Tibial artery (tissue), 4 donors: Measurements from ENCODE around the gene GCN1.

Source experiments
- DNase-seq, 2 donors: peaks; one replicate each; pipeline ENCODE4 v3.0.0-alpha.2; 2019
- H3K27ac ChIP-seq, 2 donors: fragments of 200-600 bp; sonication (generic) in 1 of 2; 1 replicate in 1 of 2; 2 replicates in 1 of 2; pipeline ENCODE4 v1.5.1; 2018 to 2019; ENCODE audit warnings: mild to moderate bottlenecking in 1 of 2
- H3K27me3 ChIP-seq, 2 donors: fragments of 200-600 bp; sonication (generic) in 1 of 2; one replicate each; pipeline versions ENCODE4 v1.5.1 to v1.6.0; 2016 to 2019
- H3K36me3 ChIP-seq, 3 donors: fragments of 200-600 bp; sonication (generic) in 2 of 3; one replicate each; pipeline ENCODE4 v1.5.1; 2016 to 2019; ENCODE audit warnings: mild to moderate bottlenecking in 2 of 3
- H3K4me1 ChIP-seq, 4 donors: fragments of 200-600 bp; sonication (generic) in 2 of 4; 1 replicate in 3 of 4; 2 replicates in 1 of 4; pipeline ENCODE4 v1.5.1; 2016 to 2019
- H3K4me3 ChIP-seq, 2 donors: fragments of 200-600 bp; sonication (generic) in 1 of 2; 1 replicate in 1 of 2; 2 replicates in 1 of 2; pipeline ENCODE4 v1.5.1; 2018 to 2019; ENCODE audit warnings: mild to moderate bottlenecking in 2 of 2
- H3K9me3 ChIP-seq, 3 donors: fragments of 200-600 bp; sonication (generic) in 1 of 3; one replicate each; pipeline ENCODE4 v1.5.1; 2016 to 2019
- CTCF ChIP-seq, 2 experiments: fragments of 200-600 bp in 1 of 2; fragments of 450-650 bp in 1 of 2; IDR thresholded peaks; one replicate each; pipeline ENCODE4 v1.5.1; 2017 to 2019; ENCODE audit warnings: antibody characterized with exemption in 2 of 2, mild to moderate bottlenecking in 1 of 2, moderate library complexity in 1 of 2
- intact Hi-C: fragments of 100-400 bp; cut with DNase I; formaldehyde crosslinking; loops from one replicate; pipeline ENCODE4 v1.15.0; 2023; ENCODE audit warnings: low total_unique reads

The GCN1 gene

DNA sequence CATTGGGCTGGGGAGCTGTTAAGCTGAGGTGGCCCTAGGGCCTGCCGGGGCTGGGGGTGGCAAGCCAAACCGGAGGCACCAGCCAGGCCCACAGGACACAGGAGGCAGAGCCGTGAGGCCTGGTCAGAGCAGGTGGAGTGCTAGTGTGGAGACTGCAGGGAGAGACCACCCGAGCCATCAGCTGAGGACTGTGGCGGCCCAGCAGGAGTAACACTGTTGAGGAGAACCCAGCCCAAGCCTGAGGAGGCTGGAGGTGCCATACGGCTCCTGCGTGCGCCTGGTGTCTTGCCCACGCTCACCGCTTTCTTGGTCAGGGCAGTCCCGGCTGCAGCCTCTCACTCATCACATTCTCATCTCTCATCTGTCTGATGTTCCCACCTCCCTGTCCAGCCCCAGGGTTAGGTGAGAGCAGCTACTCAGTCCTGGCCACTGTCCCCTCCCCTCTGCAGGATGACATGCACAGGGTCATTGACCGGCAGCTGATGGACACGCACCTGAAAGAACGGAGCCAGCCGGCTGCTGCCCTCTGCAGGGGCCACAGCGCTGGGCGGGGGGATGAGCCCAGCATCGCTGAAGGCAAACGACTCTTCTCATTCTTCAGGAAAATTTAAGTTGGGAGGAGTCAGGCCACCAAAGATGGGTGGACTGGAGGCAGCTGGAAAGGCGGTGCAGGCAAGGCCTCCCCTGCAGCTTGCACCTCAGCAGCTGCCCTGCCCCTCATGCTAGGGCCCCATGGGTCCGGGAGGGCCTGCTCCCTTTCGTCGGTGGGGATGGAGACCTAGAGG lies 101.8 kb downstream of the GCN1 start:
- Histone ChIP-seq H3K4me1 (no peaks in the 10 kb centered on the region), H3K27ac (no peak overlapping the region), H3K27me3 (no peaks in the 10 kb centered on the region), H3K36me3 (peaks cover 27 to 59% (median 36%) of the 10 kb centered on the region in 3 donors), H3K4me3 (no peak overlapping the region), H3K9me3 (no peaks in the 10 kb centered on the region)
- no peak for TF ChIP-seq CTCF (IDR thresholded peaks at IDR 0.05)
- no peak for DNase-seq
- intact Hi-C loops = no loop called here

DNA sequence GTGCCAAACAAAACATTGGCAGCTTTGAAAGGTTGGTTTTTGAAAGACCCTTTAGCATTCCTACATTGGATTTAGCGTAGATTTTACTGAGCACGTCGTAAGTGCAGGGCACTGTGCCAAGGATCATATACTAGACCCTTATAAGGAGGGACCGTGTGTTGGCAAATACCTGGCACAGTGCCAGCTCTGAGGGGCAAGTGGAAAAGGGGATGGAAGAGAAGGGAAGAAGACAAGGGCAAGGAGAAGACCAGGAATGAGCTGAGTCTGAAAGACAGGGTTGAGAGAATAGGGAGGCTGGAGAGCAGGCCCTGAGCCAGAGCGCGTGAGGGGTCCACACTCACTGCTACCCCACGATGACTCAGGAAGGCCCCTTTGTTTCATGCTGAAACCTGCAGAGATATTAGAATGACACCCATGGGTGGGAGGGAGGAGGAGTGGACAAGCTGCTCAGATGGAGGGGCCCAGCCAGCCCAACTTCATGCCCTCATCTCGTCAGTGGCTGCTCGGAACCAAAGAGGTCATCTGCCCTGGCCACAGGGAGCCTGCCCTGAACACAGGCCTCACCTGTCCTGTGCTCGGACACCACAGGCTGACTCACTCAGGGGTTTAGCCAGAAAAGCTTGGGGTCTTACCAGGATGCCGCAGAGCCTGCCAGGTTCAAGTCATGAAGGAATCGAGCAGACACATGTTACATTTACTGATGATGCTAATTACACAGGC lies 103.0 kb downstream of the GCN1 start:
- intact Hi-C loops = no loop called here

DNA sequence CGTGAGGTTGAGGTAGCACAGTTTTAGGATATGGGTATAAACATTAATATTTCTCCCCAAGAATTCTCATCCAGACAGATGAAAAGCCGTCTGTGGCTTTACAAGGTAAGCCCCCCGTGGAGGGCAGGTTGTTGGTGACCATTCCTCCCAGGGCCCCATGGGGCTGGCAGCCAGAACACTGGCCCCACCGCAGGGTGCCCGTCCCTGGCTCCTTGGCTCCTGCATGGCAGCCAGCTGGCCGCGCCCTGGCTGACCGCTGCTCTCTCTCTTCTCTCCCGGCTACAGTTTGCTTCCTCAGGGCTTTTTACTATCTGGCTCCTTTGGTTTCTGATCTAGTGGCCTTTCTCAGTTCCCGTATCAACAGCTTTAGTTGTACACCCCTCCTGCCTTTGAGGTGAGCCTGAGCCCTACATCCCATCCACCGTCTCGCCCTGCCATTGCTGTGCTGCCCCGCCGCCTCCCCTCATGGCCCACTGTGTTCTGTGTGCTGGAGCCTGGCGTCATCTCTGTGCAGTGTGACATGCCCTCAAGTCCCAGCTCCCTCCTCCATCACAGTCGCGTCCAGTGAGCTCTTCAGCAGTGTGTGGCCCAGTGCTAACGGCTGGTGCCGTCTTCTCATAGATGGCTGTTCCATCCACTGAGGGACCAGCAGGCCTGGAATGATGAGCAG lies 103.8 kb downstream of the GCN1 start:
- Histone ChIP-seq H3K27me3 (no peaks in the 10 kb centered on the region), H3K9me3 (no peaks in the 10 kb centered on the region), H3K4me3 (no peak overlapping the region), H3K4me1 (peaks cover 0 to 9% (median 4%) of the 10 kb centered on the region in 4 donors), H3K36me3 (peaks cover 10 to 40% (median 17%) of the 10 kb centered on the region in 3 donors), H3K27ac (no peak overlapping the region)
- DNase-seq = no peak
- no peak for TF ChIP-seq CTCF (IDR thresholded peaks at IDR 0.05)
- intact Hi-C loops = no loop called here

More for the DNA sequence above, 103.0 kb downstream of the GCN1 start:
- H3K36me3 ChIP-seq = peaks cover 16 to 47% (median 25%) of the 10 kb centered on the region in 3 donors
- H3K27ac ChIP-seq = no peak overlapping the region
- DNase-seq = no peak
- H3K27me3 ChIP-seq = no peaks in the 10 kb centered on the region
- H3K4me1 ChIP-seq = peaks cover 0 to 5% (median 4%) of the 10 kb centered on the region in 4 donors
- TF ChIP-seq CTCF (IDR thresholded peaks at IDR 0.05) = no peak
- no peaks in the 10 kb centered on the region for H3K9me3 ChIP-seq
- H3K4me3 ChIP-seq = no peak overlapping the region

DNA sequence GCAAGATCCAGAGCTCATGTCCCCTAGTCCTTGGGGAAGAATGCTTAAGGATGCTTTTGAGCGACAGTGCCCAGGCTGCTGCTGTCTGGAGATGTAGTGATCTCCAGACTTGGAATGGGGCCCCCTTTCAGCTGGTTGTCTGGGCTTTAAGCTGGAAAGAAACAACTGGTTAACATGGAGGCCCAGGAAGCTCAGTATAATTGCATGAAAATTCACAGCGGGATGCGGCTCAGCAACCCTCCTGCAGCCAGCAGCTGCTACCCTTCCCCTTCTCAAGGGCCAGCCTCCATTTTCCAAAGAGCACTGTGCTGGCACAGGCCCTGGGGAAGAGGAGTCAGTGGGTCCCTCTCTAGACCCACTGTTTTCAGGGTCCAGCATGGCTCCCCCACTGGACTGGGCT lies 104.3 kb downstream of the GCN1 start:
- H3K36me3 ChIP-seq = peaks cover 8 to 34% (median 12%) of the 10 kb centered on the region in 3 donors
- intact Hi-C loops = no loop called here
- peaks cover 0 to 9% (median 4%) of the 10 kb centered on the region in 4 donors for H3K4me1 ChIP-seq
- DNase-seq = no peak
- no peaks in the 10 kb centered on the region for H3K9me3 ChIP-seq
- no peaks in the 10 kb centered on the region for H3K27me3 ChIP-seq
- no peak for TF ChIP-seq CTCF (IDR thresholded peaks at IDR 0.05)
- H3K27ac ChIP-seq = no peak overlapping the region
- H3K4me3 ChIP-seq = no peak overlapping the region

GRCh38 chr12:120089796-120090195 lies 104.7 kb downstream of the GCN1 start:
- no peak for TF ChIP-seq CTCF (IDR thresholded peaks at IDR 0.05)
- H3K4me3 ChIP-seq = no peak overlapping the region
- no peaks in the 10 kb centered on the region for H3K27me3 ChIP-seq
- H3K9me3 ChIP-seq = no peaks in the 10 kb centered on the region
- H3K27ac ChIP-seq = no peak overlapping the region
- intact Hi-C loops = no loop called here
- H3K4me1 ChIP-seq = peaks cover 0 to 9% (median 4%) of the 10 kb centered on the region in 4 donors
- H3K36me3 ChIP-seq = peaks cover 4 to 31% (median 12%) of the 10 kb centered on the region in 3 donors
- DNase-seq = no peak
